Urothelium cell line (cell line): ENCODE measurements around the gene ANKFY1.
A peak's percentile ranks its signal among the peaks of the same experiment; 100 is the strongest.
"Not testable (repeated sequence)": the region's sequence is repeated elsewhere in the genome, so short reads cannot be mapped to it uniquely, and the experiment has no call there.

Experiments used
- DNase-seq: peaks from one replicate; pipeline ENCODE4 v3.0.0; 2011; ENCODE audit warnings: low spot score, mixed read lengths
- FAIRE-seq: peaks from 2 replicates; lab custom pipeline; 2011; peaks lifted over from hg19 to GRCh38; lab: Jason Lieb, UNC

The ANKFY1 gene

GRCh38 chr17:4159761-4160160 lies 104.0 kb downstream of the ANKFY1 start:
- FAIRE-seq, result no peak
- DNase-seq, result no peak

GRCh38 chr17:4157618-4158333 lies 106.0 kb downstream of the ANKFY1 start:
- FAIRE-seq (no peak), DNase-seq (no peak)

- DNase-seq (no peak), FAIRE-seq (no peak)
Measured at GRCh38 chr17:4156750-4157381, 106.9 kb downstream of the ANKFY1 start.

- DNase-seq, result no peak
- FAIRE-seq, result no peak
Measured at GRCh38 chr17:4155980-4156620, 107.7 kb downstream of the ANKFY1 start.

GRCh38 chr17:4154201-4154600 lies 109.6 kb downstream of the ANKFY1 start:
- FAIRE-seq (no peak), DNase-seq (no peak)

GRCh38 chr17:4152471-4152870 lies 111.3 kb downstream of the ANKFY1 start:
- FAIRE-seq (no peak), DNase-seq (no peak)

- no peak for DNase-seq
Measured at GRCh38 chr17:4150096-4150495, 113.7 kb downstream of the ANKFY1 start.

GRCh38 chr17:4148611-4149308 lies 115.0 kb downstream of the ANKFY1 start:
- no peak for FAIRE-seq
- DNase-seq, result no peak

More at GRCh38 chr17:4150096-4150495, 113.7 kb downstream of the ANKFY1 start:
- FAIRE-seq, result no peak

- FAIRE-seq (no peak), DNase-seq (no peak)
Measured at GRCh38 chr17:4147751-4148310, 115.9 kb downstream of the ANKFY1 start.

- FAIRE-seq, result no peak
- no peak for DNase-seq
Measured at GRCh38 chr17:4146641-4147040, 117.1 kb downstream of the ANKFY1 start.

GRCh38 chr17:4144422-4144747 lies 119.4 kb downstream of the ANKFY1 start:
- DNase-seq (no peak), FAIRE-seq (no peak)

- DNase-seq (peak; percentile 82), FAIRE-seq (no peak)
Measured at GRCh38 chr17:4143563-4144421, 120.0 kb downstream of the ANKFY1 start.

- no peak for FAIRE-seq
Measured at GRCh38 chr17:4142107-4142900, 121.5 kb downstream of the ANKFY1 start.

GRCh38 chr17:4140125-4140524 lies 123.7 kb downstream of the ANKFY1 start:
- no peak for DNase-seq
- no peak for FAIRE-seq

More at GRCh38 chr17:4142107-4142900, 121.5 kb downstream of the ANKFY1 start:
- DNase-seq, result no peak

GRCh38 chr17:4138906-4139526 lies 124.8 kb downstream of the ANKFY1 start:
- not testable (repeated sequence) for DNase-seq, FAIRE-seq

- no peak for FAIRE-seq
Measured at GRCh38 chr17:4136373-4136772, 127.4 kb downstream of the ANKFY1 start.

GRCh38 chr17:4135489-4135888 lies 128.3 kb downstream of the ANKFY1 start:
- DNase-seq (no peak), FAIRE-seq (no peak)

More at GRCh38 chr17:4136373-4136772, 127.4 kb downstream of the ANKFY1 start:
- no peak for DNase-seq

- no peak for FAIRE-seq
- DNase-seq, result no peak
Measured at GRCh38 chr17:4134721-4135120, 129.1 kb downstream of the ANKFY1 start.

GRCh38 chr17:4130715-4131114 lies 133.1 kb downstream of the ANKFY1 start:
- FAIRE-seq, result no peak
- no peak for DNase-seq
